Measurements from ENCODE around the gene DRC3.
A peak's percentile ranks its signal among the peaks of the same experiment; 100 is the strongest.

DRC3 gene

DNA sequence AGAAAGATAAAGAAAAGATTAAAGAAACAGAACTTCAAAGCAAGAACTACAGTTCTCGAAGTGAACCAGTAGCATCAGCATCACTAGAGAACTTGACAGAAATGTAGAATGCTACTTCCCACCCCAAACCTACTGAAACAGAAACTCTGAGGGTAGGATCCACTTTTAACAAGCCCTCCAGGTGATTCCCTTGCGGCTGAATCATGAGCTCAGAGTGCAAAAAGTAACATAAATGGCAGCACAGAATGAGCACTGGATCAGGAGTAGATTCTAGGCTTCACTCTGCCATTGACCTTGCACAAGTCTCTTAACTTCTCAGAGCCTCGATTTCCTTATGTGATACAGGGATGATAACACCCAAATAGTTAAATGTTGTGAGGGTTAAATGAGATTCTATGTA is 6.3 kb upstream of the DRC3 start:
- no peak for DNase-seq (ENCODE audit: low read depth)
- H3K4me3 ChIP-seq (ENCODE audit: low read depth, low read length) = no peak overlapping the region
- no peak for TF ChIP-seq CTCF (conservative IDR thresholded peaks at IDR 0.05; ENCODE audit: low read depth, low read length)

DNA sequence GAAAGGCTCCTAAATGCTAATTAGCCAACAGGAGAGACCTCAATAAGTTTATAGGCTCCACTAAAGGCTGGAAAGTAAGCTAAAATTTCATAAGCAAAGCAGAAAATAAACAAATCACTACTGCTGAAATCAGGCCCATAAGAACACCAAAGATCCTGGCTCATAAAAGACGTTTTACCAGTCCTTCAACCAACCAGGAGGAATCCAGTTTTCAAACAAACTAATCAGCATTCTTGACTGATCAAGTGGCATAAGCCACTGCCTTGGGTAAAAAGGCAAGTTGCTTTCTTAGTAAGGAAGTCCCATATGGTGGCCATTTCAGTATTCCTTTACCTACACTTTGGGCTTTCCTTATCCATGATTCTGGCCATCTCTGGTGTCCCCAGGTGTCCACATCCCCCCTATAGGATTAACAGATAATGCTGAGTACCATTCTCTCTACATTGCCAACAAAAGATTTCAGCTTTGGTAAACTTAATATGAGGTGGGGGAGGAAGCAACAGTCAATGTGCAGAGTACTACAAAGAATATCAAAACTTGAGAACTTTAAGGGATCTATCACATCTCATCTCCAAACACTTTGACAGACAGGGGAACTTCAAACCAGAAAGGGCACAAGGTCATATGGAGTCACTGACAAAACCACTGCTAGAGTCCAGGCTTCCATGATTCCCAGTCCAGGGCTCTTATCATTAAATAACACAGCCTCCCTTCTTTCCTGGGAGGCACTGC is 1.8 kb upstream of the DRC3 start:
- H3K4me3 ChIP-seq (ENCODE audit: low read depth, low read length) = peak overlapping the region; percentile 75
- DNase-seq (ENCODE audit: low read depth) = no peak
- no peak for TF ChIP-seq CTCF (conservative IDR thresholded peaks at IDR 0.05; ENCODE audit: low read depth, low read length)

DNA sequence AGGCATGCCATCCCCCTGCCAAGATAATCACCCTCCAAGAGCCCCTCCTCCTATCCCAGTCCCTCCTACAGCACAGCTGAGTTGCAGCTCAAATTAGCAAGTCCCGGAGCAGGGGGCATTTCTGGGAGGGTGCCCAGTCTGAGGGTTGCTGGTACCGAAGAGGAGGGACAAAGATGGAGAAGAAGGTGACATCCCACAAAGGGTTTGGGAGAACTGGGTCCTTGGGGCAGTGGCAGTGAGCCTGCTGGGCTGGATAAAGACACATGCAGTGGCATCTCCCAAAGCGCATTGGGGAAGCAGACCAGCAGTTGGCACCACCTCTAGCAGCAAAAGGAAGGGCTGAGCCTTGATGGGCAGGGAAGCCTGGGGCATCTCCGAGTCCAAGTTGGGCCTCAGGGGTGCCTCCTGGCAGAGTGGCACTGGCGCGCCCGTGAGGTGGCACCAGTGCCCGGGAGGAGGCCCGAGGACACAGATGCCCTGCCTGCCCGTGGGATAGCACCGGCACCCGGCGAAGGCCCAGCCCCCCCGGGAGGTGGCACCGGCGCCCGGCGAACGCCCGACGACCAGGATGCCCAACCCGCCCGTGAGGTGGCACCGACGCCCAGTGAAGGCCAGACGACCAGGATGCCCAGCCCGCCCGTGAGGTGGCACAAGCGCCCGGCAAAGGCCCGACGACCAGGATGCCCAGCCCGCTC is 1.1 kb upstream of the DRC3 start:
- TF ChIP-seq CTCF (conservative IDR thresholded peaks at IDR 0.05; ENCODE audit: low read depth, low read length) = no peak
- DNase-seq (ENCODE audit: low read depth) = no peak
- H3K4me3 ChIP-seq (ENCODE audit: low read depth, low read length) = peak overlapping the region; percentile 75

DNA sequence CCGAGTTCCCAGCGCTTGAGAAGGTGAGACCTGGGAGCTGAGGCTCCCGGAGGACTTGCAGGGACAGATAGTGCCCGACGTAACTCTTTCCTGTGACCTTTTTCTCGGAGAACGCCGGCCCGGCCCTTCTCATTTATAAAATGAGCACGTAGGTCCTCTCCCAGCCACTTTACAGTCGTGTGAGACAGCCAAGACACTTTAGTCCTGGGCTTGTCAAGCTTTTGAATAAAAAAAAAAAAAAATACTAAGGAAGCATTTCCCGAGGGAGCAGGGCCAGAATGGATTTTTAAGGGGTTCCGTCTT is 241 bp downstream of the DRC3 start:
- no peak for TF ChIP-seq CTCF (conservative IDR thresholded peaks at IDR 0.05; ENCODE audit: low read depth, low read length)
- H3K4me3 ChIP-seq (ENCODE audit: low read depth, low read length) = peak overlapping the region; percentile 69
- no peak for DNase-seq (ENCODE audit: low read depth)

DNA sequence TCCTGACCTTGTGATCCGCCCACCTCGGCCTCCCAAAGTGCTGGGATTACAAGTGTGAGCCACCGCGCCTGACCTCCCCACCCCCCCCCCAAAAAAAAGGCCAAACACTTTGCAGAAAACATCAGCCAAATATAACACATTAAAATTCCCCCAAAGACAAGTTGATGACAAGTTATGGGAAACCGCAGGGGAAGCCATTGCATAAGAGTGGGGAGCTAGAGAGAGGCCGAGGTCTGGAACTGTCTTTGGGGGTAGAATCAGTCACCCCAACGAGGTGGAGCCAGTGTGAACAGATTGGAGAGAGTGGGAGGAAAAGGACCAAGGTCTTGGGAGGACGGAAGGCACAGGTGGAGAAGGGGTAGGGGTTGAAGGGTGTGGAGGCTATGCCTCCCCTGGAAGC is 2.8 kb downstream of the DRC3 start:
- DNase-seq (ENCODE audit: low read depth) = no peak
- TF ChIP-seq CTCF (conservative IDR thresholded peaks at IDR 0.05; ENCODE audit: low read depth, low read length) = no peak
- no peak overlapping the region for H3K4me3 ChIP-seq (ENCODE audit: low read depth, low read length)

DNA sequence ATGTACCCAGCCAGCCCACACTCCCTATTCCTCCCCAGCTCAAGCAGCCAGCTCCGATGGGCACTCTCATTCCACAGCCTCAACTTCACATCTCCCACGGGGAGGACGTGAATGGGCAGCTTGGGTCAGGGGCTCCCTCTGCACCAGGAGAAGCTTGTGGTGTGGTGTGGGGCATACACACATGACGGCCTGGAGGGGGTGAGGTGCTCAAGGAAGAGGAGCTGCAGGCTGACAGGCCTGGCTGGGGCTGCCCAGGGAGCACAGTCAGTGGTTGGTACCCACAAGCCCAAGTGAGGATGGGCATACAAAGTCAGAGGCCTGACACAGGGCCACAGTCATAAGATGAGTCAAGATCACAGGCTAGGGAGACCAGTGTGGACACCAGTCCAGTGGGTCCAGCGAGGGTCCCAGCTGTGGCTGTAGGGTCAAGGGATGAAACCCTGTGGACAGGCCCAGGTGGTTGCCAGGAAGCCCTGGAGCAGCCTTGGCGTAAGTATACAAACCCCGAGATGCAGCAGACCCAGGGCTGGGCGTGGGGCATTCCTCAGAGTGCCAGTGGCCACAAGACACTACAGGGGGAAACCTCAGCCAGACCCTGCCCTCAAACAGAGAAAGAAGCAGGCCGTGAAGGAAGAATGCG is 4.4 kb downstream of the DRC3 start:
- no peak for TF ChIP-seq CTCF (conservative IDR thresholded peaks at IDR 0.05; ENCODE audit: low read depth, low read length)
- no peak overlapping the region for H3K4me3 ChIP-seq (ENCODE audit: low read depth, low read length)

More for the DNA sequence above, 4.4 kb downstream of the DRC3 start:
- DNase-seq (ENCODE audit: low read depth) = no peak
